GM12801 (cell line): ENCODE results near the gene DEAF1.

Experiments
- TF ChIP-seq, protein P1 (sequence below): IDR thresholded peaks from one replicate; pipeline ENCODE4 v1.5.1; 2011; ENCODE audit warnings: control low read depth; ENCODE audit not compliant: insufficient read length; ENCODE audit errors: extremely low read depth

DEAF1 gene

DNA sequence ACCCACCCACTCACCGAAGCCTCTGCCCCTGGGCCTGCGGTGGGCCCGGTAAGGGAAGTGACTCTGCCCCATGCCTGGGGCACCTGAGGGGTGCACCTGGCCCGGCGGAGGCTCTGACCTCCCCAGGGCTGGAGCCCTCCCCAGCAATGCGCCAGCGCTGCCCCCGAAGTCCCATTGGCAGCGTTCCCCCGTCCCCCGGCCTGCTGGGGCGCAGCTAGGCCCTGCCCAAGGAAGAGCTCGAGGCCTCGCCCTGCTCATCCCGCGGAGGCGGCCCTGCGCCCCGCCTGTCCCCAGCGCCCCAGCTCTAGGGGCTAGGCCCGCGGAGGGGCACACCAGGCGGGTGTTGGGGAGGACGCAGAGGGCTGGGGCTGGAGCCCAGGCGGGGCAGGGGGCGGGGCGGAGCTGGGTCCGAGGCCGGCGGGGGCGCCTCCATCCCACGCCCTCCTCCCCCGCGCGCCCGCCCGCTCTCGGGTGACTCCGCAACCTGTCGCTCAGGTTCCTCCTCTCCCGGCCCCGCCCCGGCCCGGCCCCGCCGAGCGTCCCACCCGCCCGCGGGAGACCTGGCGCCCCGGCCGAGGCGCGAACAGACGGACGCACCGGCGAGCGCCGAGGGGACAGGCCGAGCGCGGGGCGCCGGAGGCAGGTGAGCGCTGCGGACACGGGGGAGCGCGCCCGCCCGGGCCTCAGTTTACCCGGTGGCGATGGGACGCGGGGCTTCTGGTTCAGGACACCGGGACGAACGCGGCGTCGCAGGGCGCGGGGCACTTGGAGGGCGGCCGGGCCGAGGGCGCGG, 10.8 kb upstream of the DEAF1 start, which contains the start of gene EPS8L2:
TSS of gene EPS8L2 (plus strand) at position 586 of the 793 bp plus-strand sequence. CDS start 3,177 bp downstream, outside the sequence.
- TF ChIP-seq, protein P1, sequence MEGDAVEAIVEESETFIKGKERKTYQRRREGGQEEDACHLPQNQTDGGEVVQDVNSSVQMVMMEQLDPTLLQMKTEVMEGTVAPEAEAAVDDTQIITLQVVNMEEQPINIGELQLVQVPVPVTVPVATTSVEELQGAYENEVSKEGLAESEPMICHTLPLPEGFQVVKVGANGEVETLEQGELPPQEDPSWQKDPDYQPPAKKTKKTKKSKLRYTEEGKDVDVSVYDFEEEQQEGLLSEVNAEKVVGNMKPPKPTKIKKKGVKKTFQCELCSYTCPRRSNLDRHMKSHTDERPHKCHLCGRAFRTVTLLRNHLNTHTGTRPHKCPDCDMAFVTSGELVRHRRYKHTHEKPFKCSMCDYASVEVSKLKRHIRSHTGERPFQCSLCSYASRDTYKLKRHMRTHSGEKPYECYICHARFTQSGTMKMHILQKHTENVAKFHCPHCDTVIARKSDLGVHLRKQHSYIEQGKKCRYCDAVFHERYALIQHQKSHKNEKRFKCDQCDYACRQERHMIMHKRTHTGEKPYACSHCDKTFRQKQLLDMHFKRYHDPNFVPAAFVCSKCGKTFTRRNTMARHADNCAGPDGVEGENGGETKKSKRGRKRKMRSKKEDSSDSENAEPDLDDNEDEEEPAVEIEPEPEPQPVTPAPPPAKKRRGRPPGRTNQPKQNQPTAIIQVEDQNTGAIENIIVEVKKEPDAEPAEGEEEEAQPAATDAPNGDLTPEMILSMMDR: no peak

DNA sequence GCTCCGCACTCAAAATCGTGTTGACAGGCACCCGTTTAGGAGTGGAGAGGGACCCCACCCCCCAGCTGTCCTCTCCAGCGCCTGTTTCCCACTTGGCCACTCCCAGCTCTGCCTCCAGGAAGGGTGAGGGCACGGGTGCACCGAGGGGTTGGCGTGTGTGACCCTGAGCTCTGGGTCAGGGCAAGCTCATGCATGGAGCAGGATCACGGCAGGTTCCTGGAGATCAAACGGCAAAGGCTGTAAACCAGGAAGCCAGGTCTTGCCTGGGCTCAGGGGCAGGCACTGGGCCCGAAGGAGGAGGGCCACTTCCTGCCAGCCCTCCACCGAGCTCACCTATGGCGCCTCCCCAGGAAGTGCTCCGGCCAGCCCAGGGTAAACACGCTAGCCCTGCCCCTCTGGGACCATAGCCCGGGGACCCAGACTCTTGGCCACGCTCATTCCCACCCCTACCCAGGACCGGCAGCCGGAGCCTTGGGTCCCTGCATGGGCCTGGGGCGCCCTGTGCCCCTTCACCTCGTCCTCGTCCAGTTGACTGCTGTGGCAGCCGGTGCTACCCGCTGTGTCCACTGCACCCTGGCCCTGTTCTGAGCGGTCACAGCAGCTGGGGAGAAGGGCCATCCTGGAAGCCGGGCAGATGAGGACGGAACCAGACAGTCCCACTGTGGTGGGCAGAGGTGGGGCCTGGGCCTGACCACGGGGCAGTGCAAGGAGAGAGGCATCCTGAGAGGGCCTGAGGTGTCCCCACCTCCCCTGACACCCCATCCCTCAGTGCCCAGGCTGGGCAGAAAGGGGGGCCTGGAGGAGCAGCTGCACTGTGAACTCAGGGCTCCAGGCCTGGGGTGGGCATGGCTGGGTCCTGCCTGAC, 10.0 kb upstream of the DEAF1 start:
- TF ChIP-seq, protein P1: no peak

DNA sequence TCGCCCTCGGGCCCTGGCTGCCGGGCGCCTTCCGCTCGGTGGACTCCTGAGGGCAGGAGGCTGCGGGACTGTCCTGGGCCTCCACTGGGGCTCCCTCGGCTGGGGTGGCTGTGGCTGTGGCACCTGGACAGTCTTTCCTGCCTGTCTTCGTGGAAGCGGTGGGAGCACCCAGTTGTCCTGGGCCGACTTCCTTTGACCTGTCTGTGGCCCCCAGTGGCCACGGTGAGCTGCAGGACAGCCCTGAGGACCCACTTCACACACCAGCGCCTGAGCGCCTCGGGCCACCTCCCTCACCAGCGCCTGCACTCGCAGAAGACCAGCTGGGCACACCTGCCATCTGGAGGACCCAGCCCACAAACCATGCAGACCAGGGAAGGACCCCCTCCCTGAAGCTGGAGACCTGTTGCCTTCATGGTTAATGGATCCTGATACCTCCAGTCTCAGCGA, 9.2 kb upstream of the DEAF1 start:
- TF ChIP-seq, protein P1: no peak

DNA sequence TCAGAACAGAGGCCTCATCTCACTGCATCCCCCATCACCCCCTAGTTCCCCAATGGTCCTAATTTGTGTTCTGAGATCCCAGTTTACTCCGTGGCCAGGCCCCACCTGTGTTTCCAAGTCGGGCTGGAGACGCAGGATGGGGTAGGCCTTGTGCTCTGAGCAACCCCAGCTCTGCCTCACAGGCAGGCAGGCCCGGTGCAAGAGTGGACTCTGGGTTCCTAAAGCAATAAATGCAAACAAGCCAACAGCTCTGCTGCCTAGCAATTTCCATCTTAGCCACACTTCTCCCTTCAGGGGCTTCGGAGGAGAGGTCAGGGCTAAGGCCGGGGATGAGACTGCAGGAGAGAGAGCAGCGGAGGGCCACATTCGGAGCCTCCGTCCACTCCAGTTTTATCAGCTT, 8.5 kb upstream of the DEAF1 start:
- TF ChIP-seq, protein P1: no peak

DNA sequence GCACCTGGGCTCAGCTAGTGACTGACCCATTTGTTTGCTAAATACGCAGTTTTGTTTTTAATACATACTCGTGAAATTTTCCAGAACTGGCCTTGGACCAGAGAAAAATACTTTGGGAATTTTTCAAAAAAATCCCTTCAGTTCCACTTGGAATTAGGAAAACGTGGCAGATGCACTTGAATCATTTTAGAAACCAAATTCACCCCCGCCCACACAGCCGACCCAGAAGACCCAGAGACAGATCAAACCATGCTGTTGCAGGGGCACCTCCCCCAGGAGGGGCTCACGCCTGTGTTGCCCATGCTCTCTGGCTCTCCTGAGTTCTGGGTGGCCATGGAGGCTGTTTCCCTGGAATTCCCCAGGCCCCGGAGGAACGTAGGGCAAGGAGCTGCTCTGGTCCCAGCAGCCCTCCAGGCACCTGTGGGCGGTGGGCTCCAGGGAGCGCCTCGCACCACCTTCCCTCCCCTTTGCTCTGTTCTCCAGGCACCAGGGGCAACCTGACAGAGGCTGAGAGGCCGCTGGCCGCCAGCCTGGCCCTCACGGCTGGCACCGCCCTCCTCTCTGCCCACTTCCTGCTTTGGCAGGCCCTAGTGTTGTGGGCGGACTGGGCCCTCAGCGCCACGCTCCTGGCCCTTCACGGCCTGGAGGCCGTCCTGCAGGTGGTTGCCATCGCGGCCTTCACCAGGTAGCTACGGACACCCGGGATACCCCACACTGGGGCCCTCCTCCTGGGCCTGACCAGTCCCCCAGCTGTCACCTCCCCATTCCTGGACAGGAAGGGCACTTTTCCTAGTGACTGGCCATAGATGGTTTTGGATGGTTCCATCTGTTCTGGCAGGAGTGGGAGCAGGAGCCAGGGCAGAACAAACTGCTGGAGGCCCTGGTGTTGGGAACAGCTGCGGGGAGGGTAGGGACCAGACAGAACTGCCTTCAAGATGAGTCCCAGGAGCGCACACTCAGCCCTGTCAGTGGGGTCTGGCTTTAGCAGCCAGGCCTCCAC, 7.7 kb upstream of the DEAF1 start:
- TF ChIP-seq, protein P1: no peak

DNA sequence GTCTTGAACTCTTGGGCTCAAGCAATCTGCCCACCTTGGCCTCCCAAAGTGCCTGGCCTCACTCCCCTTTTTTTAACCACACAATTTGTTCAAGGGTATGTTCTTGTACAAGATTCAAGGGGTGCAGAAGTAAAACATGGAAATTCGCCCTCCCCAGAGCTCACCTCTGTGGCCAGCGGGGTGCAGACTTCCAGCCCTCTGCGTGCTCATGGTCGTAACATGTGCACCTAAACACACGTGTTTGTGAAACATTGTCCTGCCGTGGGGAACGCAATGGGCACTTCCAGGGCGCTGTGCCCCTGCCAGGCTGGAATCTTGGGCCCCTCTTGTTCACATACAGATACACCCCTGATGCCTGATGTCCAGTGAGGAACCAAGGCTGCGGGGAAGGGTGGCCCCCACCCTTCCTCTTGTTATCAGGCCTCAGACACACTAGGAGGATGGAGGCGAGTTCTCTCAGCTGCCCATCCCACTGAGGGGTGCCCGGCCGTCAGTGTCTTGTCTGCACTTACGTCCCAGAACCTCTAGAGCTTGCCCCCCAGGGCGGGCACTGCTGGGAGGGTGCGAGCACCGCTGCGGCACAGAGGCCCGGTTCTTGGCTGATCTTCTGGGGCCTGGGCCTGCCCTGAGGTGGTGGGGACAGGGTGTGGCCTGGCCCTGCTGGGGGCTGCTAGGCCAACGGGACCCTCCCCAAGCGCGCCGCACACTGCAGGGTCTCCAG, 6.9 kb upstream of the DEAF1 start:
- TF ChIP-seq, protein P1: no peak
